Panc1 (cell line): ENCODE results near the gene LSM14A. TPM values are rescaled to one million over a fixed set of nuclear protein-coding genes. Genes with fewer than 3 reads are reported as not detected.
"Not testable (repeated sequence)": the region's sequence is repeated elsewhere in the genome, so short reads cannot be mapped to it uniquely, and the experiment has no call there.

Experiments used
- ATAC-seq: fragments of 200-7000 bp; cut with Tn5 transposase; 2 replicates; pipeline ENCODE4 v1.9.1; 2020; ENCODE audit warnings: mild to moderate bottlenecking, moderate library complexity
- BruUV-seq: library from RNA; stranded (reverse); fragments of 400-500 nt; replicated peaks from 2 replicates; lab custom pipeline; 2021; lab: Mats Ljungman, UMichigan
- CTCF ChIA-PET: fragments of 300-600 bp; sonication (Branson Sonifier 250); formaldehyde crosslinking; loops from one replicate; lab custom pipeline; 2022; ENCODE audit warnings: antibody characterized with exemption; lab: Charles Lee
- POLR2A ChIA-PET: fragments of 300-600 bp; sonication (Branson Sonifier 250); formaldehyde crosslinking; loops from one replicate; lab custom pipeline; 2022; ENCODE audit warnings: antibody characterized with exemption; lab: Charles Lee
- DNase-seq: peaks from one replicate; pipeline ENCODE4 v3.0.0-alpha.2; 2010; ENCODE audit warnings: low read depth, low spot score
- H3K27ac ChIP-seq: 2 replicates; pipeline ENCODE4 v1.5.1; 2011; ENCODE audit warnings: mild to moderate bottlenecking, low read length, inconsistent platforms
- H3K27me3 ChIP-seq: fragments of 200-500 bp; sonication (Bioruptor generic); 2 replicates; pipeline ENCODE4 v1.6.0; 2014; ENCODE audit warnings: low read length, inconsistent platforms; ENCODE audit not compliant: control insufficient read depth, insufficient read depth
- H3K36me3 ChIP-seq: fragments of 200-500 bp; sonication (Bioruptor generic); 2 replicates; pipeline ENCODE4 v1.5.1; 2014; ENCODE audit warnings: inconsistent platforms, mild to moderate bottlenecking, low read length, moderate library complexity; ENCODE audit not compliant: control insufficient read depth, insufficient read depth
- H3K4me1 ChIP-seq: 2 replicates; pipeline ENCODE4 v1.5.1; 2011; ENCODE audit warnings: inconsistent platforms, mild to moderate bottlenecking, low read length, moderate library complexity; ENCODE audit not compliant: control insufficient read depth, insufficient read depth
- H3K4me3 ChIP-seq, 2 experiments: 2 replicates each; pipeline ENCODE4 v1.5.1; 2011 to 2012; ENCODE audit warnings: low read depth in 2 of 2, low read length in 2 of 2, mild to moderate bottlenecking in 2 of 2, inconsistent platforms in 1 of 2, moderate library complexity in 1 of 2
- H3K9me3 ChIP-seq: fragments of 200-500 bp; sonication (Bioruptor generic); 2 replicates; pipeline ENCODE4 v1.5.1; 2014; ENCODE audit warnings: low read depth, mild to moderate bottlenecking, inconsistent platforms, low read length, moderate library complexity; ENCODE audit not compliant: control insufficient read depth, insufficient read depth
- CTCF ChIP-seq: fragments of 450-650 bp; IDR thresholded peaks from 2 replicates; pipeline ENCODE4 v1.5.1; 2017; ENCODE audit warnings: mild to moderate bottlenecking
- POLR2AphosphoS5 ChIP-seq: IDR thresholded peaks from 2 replicates; pipeline ENCODE4 v1.6.1; 2012; ENCODE audit warnings: mild to moderate bottlenecking, low read depth, low read length, moderate library complexity
- REST ChIP-seq, 2 experiments: IDR thresholded peaks; 2 replicates each; pipeline ENCODE4 v1.6.1; 2011 to 2012; ENCODE audit warnings: low read depth in 2 of 2, control low read depth in 1 of 2, low read length in 1 of 2, mild to moderate bottlenecking in 1 of 2, moderate library complexity in 1 of 2; ENCODE audit not compliant: insufficient read depth in 1 of 2
- SIN3A ChIP-seq: IDR thresholded peaks from 2 replicates; pipeline ENCODE4 v1.6.1; 2012; ENCODE audit warnings: low read depth, mild to moderate bottlenecking, low read length, moderate library complexity, borderline replicate concordance; ENCODE audit not compliant: insufficient read depth
- TCF7L2 ChIP-seq: IDR thresholded peaks from 2 replicates; pipeline ENCODE4 v1.6.1; 2011; ENCODE audit warnings: mild to moderate bottlenecking, low read depth, low read length, inconsistent platforms
- in situ Hi-C: cut with HindIII; loops from 2 replicates; pipeline ENCODE4 v1.10.0; 2016; ENCODE audit warnings: low sequenced_read_pairs, low pct_unique_long_range_greater_than_20kb
- intact Hi-C: fragments of 100-400 bp; cut with micrococcal nuclease; formaldehyde crosslinking; loops from one replicate; pipeline ENCODE4 v1.10.0; 2022; ENCODE audit not compliant: unreplicated experiment
- total RNA-seq: library from RNA; stranded (reverse); gene quantifications from one replicate; pipeline ENCODE4 v1.2.1, GENCODE V29; 2021; ENCODE audit not compliant: unreplicated experiment

Gene LSM14A
- total RNA-seq, 1 experiment from 2014 or later = 152 TPM

- H3K36me3 ChIP-seq = peaks cover 20% of the 10 kb centered on the region
- TF ChIP-seq CTCF (no peak), POLR2AphosphoS5 (no peak), TCF7L2 (no peak), REST (IDR thresholded peaks at IDR 0.05; ENCODE audit: insufficient read depth in 1 of 2, low read depth in 2 of 2, low read length in 1 of 2) (no peak), SIN3A (no peak)
- in situ Hi-C loops = no loop called here
- ATAC-seq = no peak
- no peak overlapping the region for H3K4me3 ChIP-seq
- no peaks in the 10 kb centered on the region for H3K9me3 ChIP-seq
- no peaks in the 10 kb centered on the region for H3K27me3 ChIP-seq
- H3K27ac ChIP-seq = no peak overlapping the region
- ChIA-PET POLR2A (no interaction called here), CTCF (no interaction called here)
- H3K4me1 ChIP-seq = no peaks in the 10 kb centered on the region
- no TSS peak for BruUV-seq
- intact Hi-C loops = no loop called here
- no peak for DNase-seq
These were observed 28.8 kb downstream of the LSM14A start for GRCh38 chr19:34201133-34201532.

GRCh38 chr19:34205324-34205723, 33.0 kb downstream of the LSM14A start:
- in situ Hi-C loops, H3K27me3 ChIP-seq, DNase-seq, intact Hi-C loops, BruUV-seq, H3K9me3 ChIP-seq, CTCF ChIA-PET, H3K27ac ChIP-seq, H3K4me3 ChIP-seq, H3K4me1 ChIP-seq, ATAC-seq: not testable (repeated sequence)
- peaks cover 17% of the 10 kb centered on the region for H3K36me3 ChIP-seq
- POLR2A ChIA-PET = interaction anchor here (0.6 to 1.0 kb wide), 3 partner anchors 14 to 50 kb away, joined by 3 to 12 read pairs (median 6); no protein-coding TSS in a partner anchor

GRCh38 chr19:34208291-34208884, 36.1 kb downstream of the LSM14A start:
- ATAC-seq (no peak), DNase-seq (no peak)
- Histone ChIP-seq H3K9me3 (no peaks in the 10 kb centered on the region), H3K36me3 (peaks cover 18% of the 10 kb centered on the region), H3K4me1 (no peaks in the 10 kb centered on the region), H3K27ac (no peak overlapping the region), H3K27me3 (no peaks in the 10 kb centered on the region), H3K4me3 (no peak overlapping the region)
- POLR2A ChIA-PET = interaction anchor here (0.6 kb wide), 1 partner anchor 197 kb away, joined by 3 read pairs; no protein-coding TSS in a partner anchor
- no TSS peak for BruUV-seq
- in situ Hi-C loops (no loop called here), intact Hi-C loops (no loop called here)
- no peak for TF ChIP-seq POLR2AphosphoS5
- no peak for TF ChIP-seq SIN3A
- no peak for TF ChIP-seq REST (IDR thresholded peaks at IDR 0.05; ENCODE audit: insufficient read depth in 1 of 2, low read depth in 2 of 2, low read length in 1 of 2)
- no peak for TF ChIP-seq CTCF
- TF ChIP-seq TCF7L2 = no peak
- CTCF ChIA-PET = interaction anchor here (0.6 kb wide), 1 partner anchor 800 kb away, joined by 3 read pairs; no protein-coding TSS in a partner anchor
